ENCODE data around the gene AUTS2. TPM values are rescaled to one million over a fixed set of nuclear protein-coding genes. Genes with fewer than 3 reads are reported as not detected.

AUTS2 gene
- total RNA-seq, 1 donor from 2014 or later, result 9.9 TPM

- TF ChIP-seq CTCF (IDR thresholded peaks at IDR 0.05; ENCODE audit: insufficient read depth, low read length, poor library complexity, severe bottlenecking), result no peak
- Histone ChIP-seq H3K36me3 (ENCODE audit: control insufficient read depth, insufficient read depth, low read length) (no peaks in the 10 kb centered on the region), H3K27me3 (ENCODE audit: control insufficient read depth, insufficient read depth, low read length) (no peaks in the 10 kb centered on the region), H3K4me3 (ENCODE audit: low read depth, low read length) (no peak overlapping the region)
- no peak for DNase-seq (ENCODE audit: low read depth)
Observed at GRCh38 chr7:70263471-70264255, 665.4 kb downstream of the AUTS2 start.

GRCh38 chr7:70266186-70266585, 667.9 kb downstream of the AUTS2 start:
- no peaks in the 10 kb centered on the region for H3K27me3 ChIP-seq (ENCODE audit: control insufficient read depth, insufficient read depth, low read length)
- H3K36me3 ChIP-seq (ENCODE audit: control insufficient read depth, insufficient read depth, low read length), result no peaks in the 10 kb centered on the region
- DNase-seq (ENCODE audit: low read depth), result no peak
- H3K4me3 ChIP-seq (ENCODE audit: low read depth, low read length), result no peak overlapping the region
- no peak for TF ChIP-seq CTCF (IDR thresholded peaks at IDR 0.05; ENCODE audit: insufficient read depth, low read length, poor library complexity, severe bottlenecking)

- no peak for DNase-seq (ENCODE audit: low read depth)
- no peaks in the 10 kb centered on the region for H3K36me3 ChIP-seq (ENCODE audit: control insufficient read depth, insufficient read depth, low read length)
- H3K27me3 ChIP-seq (ENCODE audit: control insufficient read depth, insufficient read depth, low read length), result no peaks in the 10 kb centered on the region
- TF ChIP-seq CTCF (IDR thresholded peaks at IDR 0.05; ENCODE audit: insufficient read depth, low read length, poor library complexity, severe bottlenecking), result no peak
- no peak overlapping the region for H3K4me3 ChIP-seq (ENCODE audit: low read depth, low read length)
Observed at GRCh38 chr7:70267381-70268120, 669.3 kb downstream of the AUTS2 start.

GRCh38 chr7:70268179-70268578, 669.9 kb downstream of the AUTS2 start:
- Histone ChIP-seq H3K27me3 (ENCODE audit: control insufficient read depth, insufficient read depth, low read length) (no peaks in the 10 kb centered on the region), H3K4me3 (ENCODE audit: low read depth, low read length) (no peak overlapping the region), H3K36me3 (ENCODE audit: control insufficient read depth, insufficient read depth, low read length) (no peaks in the 10 kb centered on the region)
- no peak for DNase-seq (ENCODE audit: low read depth)
- no peak for TF ChIP-seq CTCF (IDR thresholded peaks at IDR 0.05; ENCODE audit: insufficient read depth, low read length, poor library complexity, severe bottlenecking)

GRCh38 chr7:70270149-70270548, 671.9 kb downstream of the AUTS2 start:
- no peak for TF ChIP-seq CTCF (IDR thresholded peaks at IDR 0.05; ENCODE audit: insufficient read depth, low read length, poor library complexity, severe bottlenecking)
- no peaks in the 10 kb centered on the region for H3K27me3 ChIP-seq (ENCODE audit: control insufficient read depth, insufficient read depth, low read length)
- no peak for DNase-seq (ENCODE audit: low read depth)
- no peak overlapping the region for H3K4me3 ChIP-seq (ENCODE audit: low read depth, low read length)
- no peaks in the 10 kb centered on the region for H3K36me3 ChIP-seq (ENCODE audit: control insufficient read depth, insufficient read depth, low read length)

Measured in kidney epithelial cell (primary cell).